Measurements from ENCODE around the gene PFDN6. TPM values are rescaled to one million over a fixed set of nuclear protein-coding genes. Genes with fewer than 3 reads are reported as not detected.

Gene PFDN6
- total RNA-seq, 2 donors from 2014 or later = 36.5 to 77.0 TPM

DNA sequence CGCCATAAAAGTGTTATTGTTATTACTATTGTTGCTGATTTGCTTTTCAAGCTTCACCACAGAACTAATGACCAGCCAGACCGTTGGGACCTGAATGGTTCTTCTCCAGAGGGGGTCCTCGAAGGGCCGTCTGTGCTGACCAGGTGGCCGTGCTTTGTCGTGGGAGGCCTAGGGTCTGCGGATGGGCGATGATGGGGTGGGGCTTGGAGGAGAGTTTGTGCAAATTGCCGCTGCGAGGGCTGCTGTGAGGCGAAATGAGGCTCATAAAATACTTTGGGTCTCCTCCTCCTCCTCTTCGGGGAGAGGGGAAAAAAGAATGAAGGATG is 34.2 kb downstream of the PFDN6 start:
- peaks cover 9% of the 10 kb centered on the region for H3K36me3 ChIP-seq
- peak overlapping the region; percentile 92 for H3K27ac ChIP-seq
- TF ChIP-seq, protein P1, sequence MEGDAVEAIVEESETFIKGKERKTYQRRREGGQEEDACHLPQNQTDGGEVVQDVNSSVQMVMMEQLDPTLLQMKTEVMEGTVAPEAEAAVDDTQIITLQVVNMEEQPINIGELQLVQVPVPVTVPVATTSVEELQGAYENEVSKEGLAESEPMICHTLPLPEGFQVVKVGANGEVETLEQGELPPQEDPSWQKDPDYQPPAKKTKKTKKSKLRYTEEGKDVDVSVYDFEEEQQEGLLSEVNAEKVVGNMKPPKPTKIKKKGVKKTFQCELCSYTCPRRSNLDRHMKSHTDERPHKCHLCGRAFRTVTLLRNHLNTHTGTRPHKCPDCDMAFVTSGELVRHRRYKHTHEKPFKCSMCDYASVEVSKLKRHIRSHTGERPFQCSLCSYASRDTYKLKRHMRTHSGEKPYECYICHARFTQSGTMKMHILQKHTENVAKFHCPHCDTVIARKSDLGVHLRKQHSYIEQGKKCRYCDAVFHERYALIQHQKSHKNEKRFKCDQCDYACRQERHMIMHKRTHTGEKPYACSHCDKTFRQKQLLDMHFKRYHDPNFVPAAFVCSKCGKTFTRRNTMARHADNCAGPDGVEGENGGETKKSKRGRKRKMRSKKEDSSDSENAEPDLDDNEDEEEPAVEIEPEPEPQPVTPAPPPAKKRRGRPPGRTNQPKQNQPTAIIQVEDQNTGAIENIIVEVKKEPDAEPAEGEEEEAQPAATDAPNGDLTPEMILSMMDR (IDR thresholded peaks at IDR 0.05) = no peak
- peak overlapping the region; percentile 72 to 92 for H3K9ac ChIP-seq (ENCODE audit: low read depth in 2 of 2, low read length in 2 of 2)
- DNase-seq = no peak
- H3K4me1 ChIP-seq = peaks cover 15% of the 10 kb centered on the region
- no peaks in the 10 kb centered on the region for H3K9me3 ChIP-seq
- H3K27me3 ChIP-seq = no peaks in the 10 kb centered on the region
- H3K4me3 ChIP-seq = peak overlapping the region; percentile 62
- intact Hi-C loops (cut with DNase I) = no loop called here

DNA sequence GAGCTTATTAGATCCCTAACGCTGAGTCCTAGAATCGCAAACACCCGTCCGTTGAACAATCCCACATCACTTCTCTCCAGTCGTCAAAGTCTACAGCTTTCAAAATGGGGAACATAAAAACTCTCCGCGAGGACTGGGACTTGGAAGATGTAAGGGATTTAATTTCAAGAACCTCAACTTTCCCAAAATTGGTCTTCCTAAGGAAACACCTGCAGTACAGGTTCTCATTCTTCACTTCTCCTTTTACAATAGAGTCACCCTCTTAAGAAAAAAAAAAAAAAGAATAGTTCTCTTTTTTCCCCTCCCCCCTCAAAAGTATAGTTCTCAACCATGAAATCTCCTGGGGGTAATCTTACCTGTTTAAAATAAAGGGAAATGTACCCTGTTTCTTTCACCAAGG is 34.7 kb downstream of the PFDN6 start:
- Histone ChIP-seq H3K27me3 (no peaks in the 10 kb centered on the region), H3K36me3 (peaks cover 9% of the 10 kb centered on the region), H3K9ac (ENCODE audit: low read depth in 2 of 2, low read length in 2 of 2) (peak overlapping the region in 1 of 2 donors; percentile 92), H3K4me3 (peak overlapping the region; percentile 62), H3K9me3 (no peaks in the 10 kb centered on the region), H3K4me1 (peaks cover 10% of the 10 kb centered on the region), H3K27ac (peak overlapping the region; percentile 92)
- intact Hi-C loops (cut with DNase I) = no loop called here
- DNase-seq = no peak
- TF ChIP-seq, protein P1 (IDR thresholded peaks at IDR 0.05) = no peak

DNA sequence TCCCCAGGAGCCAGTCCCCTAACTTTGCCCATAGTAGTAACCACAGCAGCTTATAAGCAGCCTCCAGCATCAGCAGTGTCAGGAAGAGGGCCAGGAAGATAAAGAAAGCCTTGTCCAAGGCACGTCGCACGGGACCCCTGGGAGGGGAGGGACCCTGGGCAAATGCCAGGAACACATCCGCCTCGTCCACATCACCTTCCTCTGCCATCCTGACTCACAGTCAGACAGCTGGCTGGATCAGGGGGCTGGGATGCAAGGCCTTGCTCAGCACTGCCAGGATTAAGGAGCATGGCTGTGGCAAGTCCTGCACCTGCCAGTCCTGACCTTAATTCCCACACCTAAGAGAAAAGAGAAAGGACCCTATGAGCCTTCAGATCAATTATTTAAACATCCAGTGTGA is 39.7 kb downstream of the PFDN6 start:
- Histone ChIP-seq H3K4me1 (peaks cover under 1% of the 10 kb centered on the region), H3K27ac (no peak overlapping the region), H3K9ac (ENCODE audit: low read depth in 2 of 2, low read length in 2 of 2) (no peak overlapping the region), H3K9me3 (no peaks in the 10 kb centered on the region), H3K36me3 (no peaks in the 10 kb centered on the region), H3K27me3 (no peaks in the 10 kb centered on the region), H3K4me3 (no peak overlapping the region)
- TF ChIP-seq, protein P1 (IDR thresholded peaks at IDR 0.05) = no peak
- no peak for DNase-seq
- intact Hi-C loops (cut with DNase I) = no loop called here

DNA sequence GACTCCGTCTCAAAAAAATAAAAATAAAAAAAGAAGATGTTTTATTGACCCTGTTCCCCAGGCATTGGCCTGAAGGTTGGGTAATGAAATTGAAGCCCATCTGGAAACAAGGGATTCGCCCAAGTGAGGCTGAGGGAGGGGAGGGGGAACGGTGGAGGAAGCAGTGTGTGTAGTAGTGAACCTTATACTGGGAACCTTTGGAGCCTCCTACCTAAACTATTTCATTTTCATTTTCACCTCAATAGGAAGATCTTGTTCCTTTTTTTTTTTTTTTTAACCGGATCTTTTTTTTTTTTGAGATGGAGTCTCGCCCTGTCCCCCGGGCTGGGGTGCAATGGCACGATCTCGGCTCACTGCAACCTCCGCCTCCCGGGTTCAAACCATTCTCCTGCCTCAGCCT is 41.3 kb downstream of the PFDN6 start:
- no peaks in the 10 kb centered on the region for H3K36me3 ChIP-seq
- H3K9me3 ChIP-seq = no peaks in the 10 kb centered on the region
- H3K4me3 ChIP-seq = no peak overlapping the region
- no peak overlapping the region for H3K27ac ChIP-seq
- H3K4me1 ChIP-seq = no peaks in the 10 kb centered on the region
- DNase-seq = no peak
- TF ChIP-seq, protein P1 (IDR thresholded peaks at IDR 0.05) = no peak
- intact Hi-C loops (cut with DNase I) = no loop called here
- no peak overlapping the region for H3K9ac ChIP-seq (ENCODE audit: low read depth in 2 of 2, low read length in 2 of 2)
- no peaks in the 10 kb centered on the region for H3K27me3 ChIP-seq

DNA sequence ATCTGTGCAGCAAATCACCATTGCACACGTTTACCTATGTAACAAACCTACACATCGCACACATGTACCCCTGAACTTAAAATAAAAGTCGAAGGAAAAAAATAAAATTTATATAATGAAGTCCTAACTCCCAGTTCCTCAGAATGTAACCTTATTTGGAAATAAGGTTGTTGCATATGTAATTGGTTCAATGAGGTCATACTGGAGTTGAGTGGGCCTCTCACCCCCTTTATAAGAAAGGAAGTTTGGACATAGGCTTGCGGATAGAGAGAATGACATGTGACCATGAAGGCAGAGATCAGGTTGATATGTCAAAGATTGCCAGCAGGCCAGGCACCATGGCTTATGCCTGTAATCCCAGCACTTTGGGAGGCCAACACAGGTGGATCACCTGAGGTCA is 44.3 kb downstream of the PFDN6 start:
- Histone ChIP-seq H3K4me1 (no peaks in the 10 kb centered on the region), H3K36me3 (no peaks in the 10 kb centered on the region), H3K27me3 (no peaks in the 10 kb centered on the region), H3K9ac (ENCODE audit: low read depth in 2 of 2, low read length in 2 of 2) (no peak overlapping the region), H3K27ac (no peak overlapping the region), H3K9me3 (no peaks in the 10 kb centered on the region), H3K4me3 (no peak overlapping the region)
- intact Hi-C loops (cut with DNase I) = no loop called here
- TF ChIP-seq, protein P1 (IDR thresholded peaks at IDR 0.05) = no peak
- DNase-seq = no peak

DNA sequence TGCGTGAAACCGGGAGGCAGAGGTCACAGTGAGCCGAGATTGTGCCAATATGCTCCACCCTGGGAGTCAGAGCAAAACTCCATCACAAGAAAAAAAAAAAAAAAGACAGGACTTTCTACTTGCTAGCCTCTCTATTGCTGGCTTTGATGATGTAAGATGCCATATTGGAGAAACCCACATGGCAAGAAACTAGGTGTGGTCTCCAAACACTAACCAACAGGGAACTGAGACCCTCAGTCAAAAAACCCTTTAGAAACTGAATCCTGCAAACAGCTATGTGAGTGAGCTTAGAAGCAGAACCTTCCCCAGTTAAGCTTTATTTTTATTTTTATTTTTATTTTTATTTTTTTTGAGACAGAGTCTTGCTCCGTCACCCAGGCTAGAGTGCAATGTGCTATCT is 46.5 kb downstream of the PFDN6 start:
- no peaks in the 10 kb centered on the region for H3K4me1 ChIP-seq
- no peak overlapping the region for H3K27ac ChIP-seq
- H3K27me3 ChIP-seq = no peaks in the 10 kb centered on the region
- intact Hi-C loops (cut with DNase I) = no loop called here
- H3K9ac ChIP-seq (ENCODE audit: low read depth in 2 of 2, low read length in 2 of 2) = no peak overlapping the region
- no peaks in the 10 kb centered on the region for H3K36me3 ChIP-seq
- no peak for DNase-seq
- no peak overlapping the region for H3K4me3 ChIP-seq
- H3K9me3 ChIP-seq = no peaks in the 10 kb centered on the region
- TF ChIP-seq, protein P1 (IDR thresholded peaks at IDR 0.05) = no peak

All from colonic mucosa (tissue), 4 donors.